PFSK-1 (cell line): Measurements from ENCODE around the gene OPCML.

ENCODE experiments used
- FOXP2 ChIP-seq: optimal IDR thresholded peaks from 2 replicates; pipeline ENCODE3; 2011; ENCODE audit warnings: borderline replicate concordance, control low read depth, inconsistent platforms; ENCODE audit not compliant: insufficient read depth; ENCODE audit errors: extremely low read length, extremely low read depth
- POLR2AphosphoS5 ChIP-seq: IDR thresholded peaks from 2 replicates; pipeline ENCODE4 v1.6.1; 2012; ENCODE audit warnings: low read depth, mild to moderate bottlenecking, control low read depth, low read length, moderate library complexity
- REST ChIP-seq, 2 experiments: IDR thresholded peaks; 2 replicates each; pipeline versions ENCODE4 v1.6.1 to v1.8.0; 2011 to 2012; ENCODE audit warnings: low read depth in 2 of 2, low read length in 2 of 2, control low read depth in 1 of 2, inconsistent platforms in 1 of 2, mild to moderate bottlenecking in 1 of 2, moderate library complexity in 1 of 2; ENCODE audit not compliant: insufficient read depth in 1 of 2
- SIN3A ChIP-seq: IDR thresholded peaks from 2 replicates; pipeline ENCODE4 v1.6.1; 2012; ENCODE audit warnings: mild to moderate bottlenecking, low read length, moderate library complexity, borderline replicate concordance; ENCODE audit not compliant: insufficient read depth
- TAF1 ChIP-seq: IDR thresholded peaks from 2 replicates; pipeline ENCODE4 v1.6.1; 2012; ENCODE audit warnings: low read length, control low read depth, borderline replicate concordance; ENCODE audit not compliant: insufficient read depth

Gene OPCML

GRCh38 chr11:132874638-132875037 is 657.7 kb downstream of the OPCML start:
- TF ChIP-seq REST (IDR thresholded peaks at IDR 0.05; ENCODE audit: insufficient read depth in 1 of 2, low read depth in 2 of 2, low read length in 2 of 2) (no peak), POLR2AphosphoS5 (no peak), TAF1 (no peak), FOXP2 (no peak), SIN3A (no peak)

GRCh38 chr11:132873841-132874240 is 658.5 kb downstream of the OPCML start:
- TF ChIP-seq TAF1 (no peak), POLR2AphosphoS5 (no peak), REST (IDR thresholded peaks at IDR 0.05; ENCODE audit: insufficient read depth in 1 of 2, low read depth in 2 of 2, low read length in 2 of 2) (no peak), SIN3A (no peak), FOXP2 (no peak)

GRCh38 chr11:132872211-132872610 is 660.1 kb downstream of the OPCML start:
- TF ChIP-seq SIN3A, result no peak
- no peak for TF ChIP-seq REST (IDR thresholded peaks at IDR 0.05; ENCODE audit: insufficient read depth in 1 of 2, low read depth in 2 of 2, low read length in 2 of 2)
- TF ChIP-seq FOXP2, result no peak
- TF ChIP-seq TAF1, result no peak
- no peak for TF ChIP-seq POLR2AphosphoS5

- TF ChIP-seq POLR2AphosphoS5, result no peak
- TF ChIP-seq SIN3A, result no peak
- no peak for TF ChIP-seq TAF1
- no peak for TF ChIP-seq REST (IDR thresholded peaks at IDR 0.05; ENCODE audit: insufficient read depth in 1 of 2, low read depth in 2 of 2, low read length in 2 of 2)
- no peak for TF ChIP-seq FOXP2
Measured at GRCh38 chr11:132866783-132867545, 665.3 kb downstream of the OPCML start.
